Stimulated activated CD8-positive, alpha-beta memory T cell treated with anti-CD3 and anti-CD28 coated beads, Interleukin-4, amount 100 ng/mL, for 1 hour (primary cell): Measurements from ENCODE around the gene RPL31.
"Not testable (repeated sequence)": the region's sequence is repeated elsewhere in the genome, so short reads cannot be mapped to it uniquely, and the experiment has no call there.

Source experiments
- DNase-seq, 2 donors: peaks; one replicate each; pipeline ENCODE4 v3.0.0-alpha.2; 2020; ENCODE audit warnings: low read depth in 2 of 2, low spot score in 1 of 2

The RPL31 gene

GRCh38 chr2:101025561-101025960 is 23.5 kb downstream of the RPL31 start:
- no peak for DNase-seq

DNA sequence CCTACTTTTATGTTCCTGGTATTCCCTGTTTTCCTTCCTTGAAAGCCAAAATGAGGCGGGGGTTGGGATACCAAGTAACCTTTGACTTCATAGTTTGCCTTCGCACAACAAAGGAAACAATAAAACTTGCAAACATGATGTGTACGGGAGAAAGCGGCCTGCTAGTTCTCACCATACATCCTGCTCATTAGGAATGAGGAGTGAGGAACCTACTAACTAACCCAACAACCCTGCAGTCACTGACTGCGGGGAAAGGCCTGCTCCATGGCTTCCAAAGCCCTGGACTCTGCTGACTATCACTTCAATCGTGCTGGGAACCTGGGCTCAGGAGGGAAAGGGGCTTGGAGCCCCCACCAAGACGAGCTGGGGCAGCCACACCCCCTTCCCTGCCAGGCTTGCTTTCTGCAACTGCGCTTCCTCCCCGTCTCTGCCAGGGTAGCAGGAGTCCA is 24.2 kb downstream of the RPL31 start:
- no peak for DNase-seq

GRCh38 chr2:101026923-101027469 is 24.9 kb downstream of the RPL31 start:
- no peak for DNase-seq

GRCh38 chr2:101027852-101028251 is 25.8 kb downstream of the RPL31 start:
- no peak for DNase-seq

- DNase-seq = no peak
These were observed 28.9 kb downstream of the RPL31 start for GRCh38 chr2:101030866-101031554.

- DNase-seq = no peak
These were observed 30.1 kb downstream of the RPL31 start for GRCh38 chr2:101032084-101032776.

GRCh38 chr2:101036562-101036961 is 34.5 kb downstream of the RPL31 start:
- DNase-seq = no peak

- no peak for DNase-seq
These were observed 35.2 kb downstream of the RPL31 start for GRCh38 chr2:101037161-101037755.

- no peak for DNase-seq
These were observed 36.6 kb downstream of the RPL31 start for GRCh38 chr2:101038455-101039255.

DNA sequence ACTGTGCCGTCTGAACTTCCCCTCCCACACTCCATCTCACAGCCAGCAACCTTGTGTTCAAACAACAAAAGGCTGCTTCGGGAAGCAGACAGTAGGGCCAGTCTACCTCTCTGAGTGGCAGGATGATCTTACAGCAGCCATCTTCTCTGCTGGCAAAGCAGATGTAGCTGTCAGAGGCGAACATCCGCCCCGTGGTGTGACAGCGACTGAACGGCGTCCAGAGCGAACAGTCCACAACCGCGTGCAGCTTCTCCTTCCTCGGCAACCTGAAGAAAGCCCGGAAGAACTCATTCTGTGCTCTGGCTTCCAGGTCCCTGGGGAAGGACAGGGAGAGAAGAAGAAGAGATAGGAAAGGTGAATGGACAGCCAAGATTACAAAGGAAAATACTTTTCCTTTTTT is 38.0 kb downstream of the RPL31 start:
- DNase-seq = no peak

GRCh38 chr2:101040761-101041160 is 38.7 kb downstream of the RPL31 start:
- no peak for DNase-seq

DNA sequence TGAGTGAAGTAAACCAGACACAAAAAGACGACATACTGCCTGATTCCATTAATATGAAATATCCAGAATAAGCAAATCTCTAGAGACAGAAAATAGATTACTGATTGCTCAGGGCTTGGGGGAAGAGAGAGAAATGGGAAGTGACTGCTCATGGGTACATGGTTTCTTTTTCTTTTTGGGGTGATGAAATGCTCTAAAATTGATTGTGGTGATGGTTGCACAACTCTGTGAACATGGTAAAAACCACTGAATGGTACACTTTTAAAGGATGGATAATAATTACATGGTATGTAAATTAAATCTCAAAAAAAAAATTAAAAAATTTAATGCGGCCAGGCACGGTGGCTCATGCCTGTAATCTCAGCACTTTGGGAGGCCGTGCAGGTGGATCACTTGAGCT is 39.3 kb downstream of the RPL31 start:
- no peak for DNase-seq

GRCh38 chr2:101045330-101045729 is 43.2 kb downstream of the RPL31 start:
- no peak for DNase-seq

- no peak for DNase-seq
These were observed 45.1 kb downstream of the RPL31 start for GRCh38 chr2:101047075-101047766.

DNA sequence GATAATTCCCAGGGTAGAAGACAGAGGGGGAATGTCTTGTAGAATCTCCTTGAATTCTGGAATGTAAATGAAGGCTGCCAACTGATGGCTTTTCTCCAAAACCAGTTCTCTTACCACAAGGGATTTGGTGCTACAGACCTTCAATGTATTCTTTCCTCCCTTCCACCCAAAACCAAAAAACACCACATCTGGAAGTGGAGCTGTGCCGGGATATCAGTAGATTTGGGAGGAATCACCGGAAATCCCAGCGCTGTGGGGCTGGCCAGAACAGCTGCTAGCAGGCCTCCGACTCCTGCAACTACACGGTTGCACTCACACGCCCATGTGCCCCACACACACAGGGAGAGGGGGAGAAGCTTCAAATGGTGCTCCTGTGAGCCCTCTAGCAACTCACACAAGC is 45.7 kb downstream of the RPL31 start:
- DNase-seq = no peak

DNA sequence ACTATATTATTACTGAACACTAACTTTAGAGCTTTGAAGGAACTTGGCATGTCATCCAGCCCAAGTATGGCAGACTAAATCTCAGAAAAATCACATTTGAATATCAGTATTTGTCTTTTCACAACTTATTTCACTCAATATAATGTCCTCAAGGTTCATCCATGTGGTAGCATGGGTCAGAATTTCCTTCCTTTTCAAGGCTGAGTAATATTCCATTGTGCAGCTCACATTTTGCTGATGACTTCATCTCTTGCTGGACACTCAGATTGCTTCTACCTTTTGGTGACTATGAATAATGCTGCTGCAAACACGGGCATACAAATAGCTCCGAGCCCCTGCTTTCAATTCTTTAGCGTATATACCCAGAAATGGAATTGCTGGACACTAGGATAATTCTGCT is 46.7 kb downstream of the RPL31 start:
- no peak for DNase-seq

DNA sequence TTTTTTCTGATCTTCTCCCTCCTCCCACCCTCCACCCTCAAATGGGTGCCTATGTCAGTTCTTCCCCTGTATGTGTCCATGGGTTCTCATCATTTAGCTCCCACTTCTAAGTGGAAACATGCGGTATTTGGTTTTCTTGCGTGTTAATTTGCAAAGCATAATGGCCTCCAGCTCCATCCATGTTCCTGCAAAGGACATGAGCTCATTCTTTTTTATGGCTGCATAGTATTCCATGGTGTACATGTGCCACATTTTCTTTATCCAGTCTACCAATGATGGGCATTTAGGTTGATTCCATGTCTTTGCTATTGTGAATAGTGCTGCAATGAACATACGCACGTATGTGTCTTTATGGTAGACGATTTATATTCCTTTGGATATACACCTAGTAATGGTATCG is 48.8 kb downstream of the RPL31 start:
- not testable (repeated sequence) for DNase-seq

DNA sequence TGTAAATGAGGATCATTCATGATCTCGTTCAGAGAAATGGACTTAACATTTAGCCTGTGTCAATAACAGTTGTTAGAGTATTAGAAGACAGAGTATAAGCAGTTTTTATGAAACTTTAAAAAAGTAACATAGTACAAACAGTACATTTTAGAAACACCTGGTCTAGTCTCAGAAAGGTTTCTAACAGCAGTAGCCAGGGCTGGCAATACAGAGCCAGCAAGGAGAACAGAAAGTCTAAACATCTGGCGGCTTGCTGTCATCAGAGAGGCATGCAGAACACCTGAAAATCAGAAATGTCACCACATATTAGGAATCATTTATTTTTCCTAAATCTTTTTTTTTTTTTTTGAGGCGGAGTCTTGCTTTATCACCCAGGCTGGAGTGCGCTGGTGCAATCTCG is 50.1 kb downstream of the RPL31 start:
- DNase-seq = no peak

- no peak for DNase-seq
These were observed 51.0 kb downstream of the RPL31 start for GRCh38 chr2:101053117-101053516.
